Smooth muscle cell of the brain vasculature (primary cell): ENCODE results near the gene UBE2K.
"Not testable (repeated sequence)": the region's sequence is repeated elsewhere in the genome, so short reads cannot be mapped to it uniquely, and the experiment has no call there.

Experiments
- DNase-seq: peaks from one replicate; pipeline ENCODE4 v3.0.0-alpha.2; 2012; ENCODE audit warnings: low read depth, low spot score

Gene UBE2K

GRCh38 chr4:39729557-39729956 lies 31.6 kb downstream of the UBE2K start:
- no peak for DNase-seq

DNA sequence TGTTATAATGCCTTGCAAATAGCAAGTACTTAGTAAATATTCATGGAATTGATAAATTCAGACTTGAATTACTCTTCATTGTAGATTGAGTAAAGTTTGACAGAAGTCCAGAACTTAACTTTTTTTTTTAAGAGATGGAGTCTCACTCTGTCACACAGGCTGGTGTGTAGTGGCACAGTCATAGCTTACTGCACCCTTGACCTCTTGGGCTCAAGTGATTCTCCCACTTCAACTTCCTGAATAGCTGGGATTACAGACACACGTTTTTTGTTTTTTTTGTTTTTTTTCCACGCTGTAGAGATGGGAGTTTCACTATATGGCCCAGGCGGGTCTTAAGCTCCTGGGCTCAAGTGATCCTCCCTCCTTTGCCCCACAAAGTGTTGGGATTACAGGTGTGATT lies 32.1 kb downstream of the UBE2K start:
- no peak for DNase-seq

- DNase-seq, result no peak
Measured at GRCh38 chr4:39731908-39732307, 34.0 kb downstream of the UBE2K start.

GRCh38 chr4:39732728-39733127 lies 34.8 kb downstream of the UBE2K start:
- DNase-seq, result peak; percentile 84

- DNase-seq, result not testable (repeated sequence)
Measured at GRCh38 chr4:39739591-39739990, 41.7 kb downstream of the UBE2K start.

DNA sequence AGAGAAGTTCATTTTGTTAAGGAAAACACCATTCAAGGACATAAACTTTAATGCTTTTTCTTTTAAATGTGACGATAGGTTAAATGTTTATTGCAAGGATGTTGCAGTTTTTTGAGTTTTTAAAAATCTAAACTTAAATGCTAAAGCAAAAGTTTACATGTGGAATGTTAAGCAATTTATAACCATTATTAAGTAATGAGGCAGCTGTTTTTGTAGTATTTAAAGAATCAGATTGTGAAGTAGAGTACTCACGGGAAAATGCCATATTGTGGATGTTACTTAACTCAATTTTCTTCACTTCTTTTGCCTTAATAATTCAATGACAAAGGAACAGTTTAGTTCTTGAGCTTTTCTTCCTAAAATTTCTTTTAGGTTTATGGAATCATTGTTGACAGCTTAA lies 43.5 kb downstream of the UBE2K start:
- DNase-seq, result no peak

DNA sequence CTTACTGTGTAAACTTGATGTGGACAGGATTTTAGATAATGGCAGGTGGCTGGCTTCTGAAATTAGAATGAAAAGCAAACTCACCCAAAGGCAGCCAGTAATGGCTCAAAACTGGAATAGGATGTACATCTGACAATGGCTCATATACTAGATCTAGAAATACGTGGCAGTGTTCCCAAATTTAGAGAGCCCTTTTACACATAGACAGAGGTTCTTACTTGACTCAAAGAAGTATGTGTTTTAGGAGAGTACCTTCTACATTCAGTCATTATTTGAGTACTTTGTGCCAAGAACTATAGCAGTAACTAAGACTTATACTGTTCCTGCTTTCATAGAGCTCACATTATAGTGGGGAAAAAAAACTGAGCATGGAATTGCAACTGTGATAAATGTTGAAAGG lies 48.0 kb downstream of the UBE2K start:
- DNase-seq, result no peak

GRCh38 chr4:39750216-39750615 lies 52.3 kb downstream of the UBE2K start:
- no peak for DNase-seq

DNA sequence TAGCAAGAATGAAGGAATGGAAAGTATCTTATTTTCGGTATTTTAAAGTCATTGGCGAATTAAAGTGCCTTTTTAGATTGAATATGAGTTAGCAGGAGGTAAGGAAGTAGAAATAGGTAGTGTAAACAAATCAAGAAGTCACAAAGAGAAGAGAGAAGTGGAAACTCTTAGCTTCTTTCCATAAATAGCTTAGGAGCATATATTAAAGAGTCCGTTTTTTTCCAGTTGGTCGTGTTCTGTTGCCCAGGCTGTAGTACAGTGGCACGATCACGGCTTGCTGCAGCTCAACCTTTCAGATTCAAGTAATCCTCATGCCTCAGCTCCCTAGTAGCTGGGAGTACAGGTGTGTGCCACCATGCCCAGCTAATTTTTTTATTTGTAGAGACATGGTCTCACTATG lies 56.4 kb downstream of the UBE2K start:
- DNase-seq, result no peak

- DNase-seq, result no peak
Measured at GRCh38 chr4:39756159-39756558, 58.2 kb downstream of the UBE2K start.

DNA sequence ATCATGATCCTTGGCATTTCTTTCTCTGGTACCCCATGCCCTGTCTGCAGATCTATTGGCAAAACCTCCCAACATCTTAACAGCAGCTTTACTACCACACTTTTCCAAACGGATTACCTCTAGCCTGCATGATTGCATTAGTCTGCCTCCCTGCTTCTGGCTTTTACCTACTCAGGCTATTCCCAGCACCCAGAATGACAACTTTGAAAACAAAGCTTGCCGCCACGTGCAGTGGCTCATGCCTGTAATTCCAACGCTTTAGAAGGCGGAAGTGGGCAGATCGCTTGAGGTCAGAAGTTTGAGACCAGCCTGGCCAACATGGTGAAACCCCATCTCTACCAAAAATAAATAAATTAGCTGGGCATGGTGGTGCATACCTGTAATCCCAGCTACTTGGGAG lies 60.2 kb downstream of the UBE2K start:
- DNase-seq, result no peak

GRCh38 chr4:39759569-39759968 lies 61.6 kb downstream of the UBE2K start:
- DNase-seq, result no peak

GRCh38 chr4:39761005-39761667 lies 63.2 kb downstream of the UBE2K start:
- DNase-seq, result no peak

- DNase-seq, result no peak
Measured at GRCh38 chr4:39763714-39764572, 66.0 kb downstream of the UBE2K start.

DNA sequence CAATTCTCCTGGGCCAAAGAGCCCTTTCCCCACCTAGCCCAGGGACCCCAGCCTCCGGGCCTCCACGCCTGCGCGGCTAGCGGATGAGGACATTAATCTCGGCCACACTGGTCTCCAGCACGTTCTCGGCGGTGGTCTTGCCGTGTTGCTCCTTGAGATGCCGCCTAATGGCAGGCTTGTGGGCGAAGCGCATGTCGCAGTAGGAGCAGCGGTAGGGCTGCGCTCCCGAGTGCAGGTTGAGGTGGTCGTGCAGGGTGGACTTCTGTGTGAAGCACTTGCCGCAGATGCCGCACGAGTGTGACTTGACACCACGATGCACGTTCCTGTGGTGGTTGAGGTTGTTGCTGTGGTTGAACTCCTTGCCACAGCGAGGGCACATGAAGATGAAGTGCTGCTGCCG lies 72.1 kb downstream of the UBE2K start:
- no peak for DNase-seq

- no peak for DNase-seq
Measured at GRCh38 chr4:39770471-39770870, 72.5 kb downstream of the UBE2K start.

DNA sequence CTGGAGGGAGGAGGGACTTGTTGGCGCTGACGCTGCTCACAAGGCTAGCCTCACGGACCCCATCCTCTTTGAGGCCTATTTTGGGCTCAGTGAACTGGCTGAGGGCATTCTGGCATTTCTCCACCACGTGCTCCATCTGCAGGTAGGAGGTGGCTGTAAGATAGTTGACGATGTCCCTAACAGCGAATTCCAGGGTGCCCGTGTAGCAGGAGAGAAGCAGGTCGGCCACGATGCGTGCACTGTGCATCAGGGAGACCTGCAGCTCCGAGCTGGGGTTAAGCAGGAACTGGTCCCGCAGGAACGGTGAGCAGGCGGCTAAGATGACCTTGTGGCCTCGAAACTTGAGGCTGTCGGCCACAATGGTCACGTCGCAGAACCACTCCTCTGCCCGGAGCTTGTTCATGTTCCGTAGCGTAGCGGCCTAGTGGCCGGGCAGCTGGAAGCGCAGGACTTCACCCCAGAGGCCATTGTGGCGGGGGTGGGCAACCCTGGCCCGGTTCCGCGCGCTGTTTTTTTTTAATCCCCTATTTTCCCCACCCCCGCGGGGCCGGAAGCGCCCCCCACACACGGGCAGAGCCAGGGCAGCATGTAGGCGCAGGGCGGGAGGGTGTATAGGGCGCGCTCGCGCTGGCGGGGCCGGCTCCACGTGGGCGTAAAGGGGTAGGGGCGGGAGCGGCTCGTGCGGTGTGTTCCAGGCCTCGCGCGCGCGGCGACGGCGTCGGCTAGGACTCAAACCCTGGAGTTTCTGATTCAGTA lies 73.2 kb downstream of the UBE2K start:
- DNase-seq, result no peak

- DNase-seq, result not testable (repeated sequence)
Measured at GRCh38 chr4:39781988-39782387, 84.1 kb downstream of the UBE2K start.

GRCh38 chr4:39785083-39785482 lies 87.1 kb downstream of the UBE2K start:
- no peak for DNase-seq

DNA sequence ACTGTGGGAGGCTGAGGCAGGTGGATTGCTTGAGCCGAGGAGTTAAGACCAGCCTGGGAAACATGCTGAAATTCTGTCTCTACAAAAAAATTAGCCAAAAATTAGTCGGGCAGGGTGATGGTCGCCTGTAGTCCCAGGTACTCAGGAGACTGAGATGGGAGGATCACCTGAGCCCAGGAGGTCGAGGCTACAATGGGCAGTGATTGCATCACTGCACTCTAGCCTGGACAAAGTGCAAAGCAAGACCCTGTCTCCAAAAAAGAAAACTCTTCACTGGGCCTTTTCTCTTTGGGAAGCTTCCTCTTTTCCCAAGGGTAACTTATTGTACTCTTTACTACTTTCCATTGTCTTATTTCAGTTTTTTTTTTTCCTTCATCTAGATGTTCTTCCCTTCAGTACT lies 88.9 kb downstream of the UBE2K start:
- no peak for DNase-seq

GRCh38 chr4:39792128-39792527 lies 94.2 kb downstream of the UBE2K start:
- DNase-seq, result no peak

DNA sequence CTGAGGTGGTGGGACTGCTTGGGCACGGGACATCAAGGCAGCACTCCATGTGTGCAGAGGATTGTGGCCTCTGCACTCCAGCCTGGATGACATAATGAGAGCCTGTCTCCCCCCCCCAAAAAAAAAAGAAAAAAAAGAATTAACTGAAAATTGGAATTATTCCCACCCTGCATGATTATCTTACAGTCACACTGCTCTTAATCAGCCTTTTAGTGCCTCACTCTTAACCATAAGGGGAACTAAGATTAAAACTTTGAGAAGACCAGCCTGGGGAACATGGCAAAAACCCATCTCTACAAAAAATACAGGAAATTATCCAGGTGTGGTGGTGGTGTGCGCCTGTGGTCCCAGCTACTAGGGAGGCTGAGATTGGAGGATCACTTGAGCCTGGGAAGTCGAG lies 94.6 kb downstream of the UBE2K start:
- DNase-seq, result no peak
